GM10847 (cell line): ENCODE measurements around the gene OR11L1.

Experiments used
- POLR2A ChIP-seq: IDR thresholded peaks from 2 replicates; pipeline ENCODE4 v1.6.1; 2011; ENCODE audit not compliant: insufficient read length; ENCODE audit errors: extremely low read depth

The OR11L1 gene, protein sequence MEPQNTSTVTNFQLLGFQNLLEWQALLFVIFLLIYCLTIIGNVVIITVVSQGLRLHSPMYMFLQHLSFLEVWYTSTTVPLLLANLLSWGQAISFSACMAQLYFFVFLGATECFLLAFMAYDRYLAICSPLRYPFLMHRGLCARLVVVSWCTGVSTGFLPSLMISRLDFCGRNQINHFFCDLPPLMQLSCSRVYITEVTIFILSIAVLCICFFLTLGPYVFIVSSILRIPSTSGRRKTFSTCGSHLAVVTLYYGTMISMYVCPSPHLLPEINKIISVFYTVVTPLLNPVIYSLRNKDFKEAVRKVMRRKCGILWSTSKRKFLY

DNA sequence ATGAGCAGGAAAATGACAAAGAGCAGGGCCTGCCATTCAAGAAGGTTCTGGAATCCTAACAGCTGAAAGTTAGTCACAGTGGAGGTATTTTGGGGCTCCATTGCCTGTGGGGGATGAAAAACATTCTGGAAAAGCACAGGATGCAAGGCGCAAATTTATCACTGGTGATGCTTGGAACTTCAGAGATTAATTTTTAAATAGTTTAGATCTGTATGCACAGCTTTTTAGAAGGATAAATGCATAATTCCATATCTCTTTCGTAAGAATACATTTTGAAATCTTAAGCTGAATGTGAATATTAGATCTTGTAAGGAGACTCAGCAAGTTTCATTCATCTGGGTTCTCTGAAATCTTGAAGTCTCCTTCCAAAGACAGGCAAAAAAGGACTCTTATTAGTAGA, at the start of gene OR11L1:
Gene OR11L1 (minus strand): TSS at position 101 of the 400 bp plus-strand sequence. CDS start 0 bp downstream, at position 101.
- no peak for TF ChIP-seq POLR2A

DNA sequence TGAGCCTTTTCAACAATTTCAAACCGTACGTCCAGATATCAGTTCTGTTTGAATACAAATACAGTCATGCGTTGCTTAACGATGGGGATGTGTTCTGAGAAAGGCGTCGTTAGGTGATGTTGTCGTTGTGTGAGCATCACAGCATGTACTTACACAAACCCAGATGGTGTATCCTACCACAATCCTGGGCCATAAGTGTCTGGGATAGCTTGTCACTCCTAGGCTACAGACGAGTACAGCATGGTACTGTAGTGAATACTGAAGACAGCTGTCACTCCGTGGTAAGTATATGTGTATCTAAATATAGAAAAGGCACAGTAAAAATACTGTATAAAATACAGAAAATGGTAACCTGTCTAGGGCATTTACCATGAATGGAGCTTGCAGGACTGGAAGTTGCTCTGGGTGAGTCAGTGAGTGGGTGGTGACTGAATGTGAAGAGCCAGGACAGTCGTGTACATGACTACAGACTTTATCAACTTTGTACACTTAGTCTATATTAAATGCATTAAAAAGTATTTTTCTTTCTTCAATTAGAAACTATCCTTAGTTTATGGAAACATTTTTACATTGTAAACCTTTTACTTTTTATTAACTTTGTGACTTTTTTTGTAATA, 43.2 kb upstream of the OR11L1 start:
- TF ChIP-seq POLR2A = no peak

DNA sequence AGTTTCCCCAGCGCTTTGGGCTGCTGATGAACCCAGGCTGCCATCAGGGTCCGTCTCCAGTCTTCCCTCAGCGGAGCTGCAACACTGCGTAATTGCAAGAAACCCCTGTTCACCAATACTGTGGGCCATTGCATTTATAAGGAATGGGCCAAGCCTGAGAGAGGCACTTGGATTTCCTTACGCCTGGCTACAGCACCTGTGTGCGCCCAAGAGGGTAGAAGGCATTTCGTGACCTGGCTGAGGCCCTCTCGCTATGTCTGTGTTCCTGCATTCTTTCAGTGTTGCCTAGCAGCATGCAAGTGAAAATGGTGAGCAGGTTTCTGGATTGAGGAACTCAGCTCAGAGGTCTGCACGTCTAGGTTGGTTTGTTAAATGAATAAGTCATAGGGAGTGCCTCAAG, 41.6 kb upstream of the OR11L1 start:
- TF ChIP-seq POLR2A = no peak

DNA sequence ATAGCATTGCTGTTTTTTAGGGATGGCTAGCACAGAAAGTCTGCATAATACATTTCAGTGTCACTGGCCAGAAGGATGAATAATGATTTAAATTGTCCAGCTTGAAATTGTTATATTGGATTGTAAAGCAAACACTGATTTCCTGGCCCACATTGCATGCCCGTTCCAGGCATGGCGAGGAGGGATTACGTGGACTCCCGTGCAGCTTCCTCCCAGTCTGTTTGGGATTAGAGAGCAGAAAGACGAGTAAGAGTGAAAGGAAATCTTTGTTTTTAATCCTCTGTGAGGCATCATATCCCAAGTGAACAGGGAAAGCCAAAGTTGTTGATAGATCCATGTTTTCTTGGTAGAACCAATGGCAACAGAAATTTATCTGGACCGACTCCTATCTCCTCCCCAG, 23.7 kb upstream of the OR11L1 start:
- no peak for TF ChIP-seq POLR2A

DNA sequence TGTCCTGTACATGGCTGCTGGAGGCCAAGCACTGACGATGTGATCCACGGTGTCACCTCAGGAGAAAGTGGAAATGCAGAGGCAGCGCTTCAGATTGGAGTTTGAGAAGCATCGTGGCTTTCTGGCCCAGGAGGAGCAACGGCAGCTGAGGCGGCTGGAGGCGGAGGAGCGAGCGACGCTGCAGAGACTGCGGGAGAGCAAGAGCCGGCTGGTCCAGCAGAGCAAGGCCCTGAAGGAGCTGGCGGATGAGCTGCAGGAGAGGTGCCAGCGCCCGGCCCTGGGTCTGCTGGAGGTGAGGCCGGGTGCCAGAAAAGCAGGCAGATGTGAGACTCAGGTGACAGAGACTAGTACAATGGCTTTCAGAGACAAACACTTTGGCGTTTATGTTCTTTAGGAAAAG, 22.9 kb upstream of the OR11L1 start:
- TF ChIP-seq POLR2A = no peak

DNA sequence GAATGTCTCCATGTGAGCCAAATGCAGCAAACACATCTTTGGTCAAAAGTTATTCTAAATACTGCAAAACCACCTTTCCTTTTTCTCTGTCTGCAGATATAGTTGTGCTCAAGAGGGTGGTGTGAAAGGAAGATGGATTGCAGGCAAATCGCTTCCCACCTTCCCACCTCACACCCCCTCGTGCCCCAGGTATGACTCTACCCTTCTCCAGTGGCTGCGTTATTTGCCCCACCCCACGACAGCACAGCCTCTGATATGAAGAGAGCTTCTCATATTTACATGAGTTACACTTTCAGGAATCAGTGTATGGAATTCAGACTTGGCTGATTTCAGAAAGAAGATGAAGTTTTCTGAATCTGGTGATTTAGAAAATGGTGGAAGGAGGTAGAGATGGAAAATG, 21.1 kb upstream of the OR11L1 start:
- TF ChIP-seq POLR2A = no peak

DNA sequence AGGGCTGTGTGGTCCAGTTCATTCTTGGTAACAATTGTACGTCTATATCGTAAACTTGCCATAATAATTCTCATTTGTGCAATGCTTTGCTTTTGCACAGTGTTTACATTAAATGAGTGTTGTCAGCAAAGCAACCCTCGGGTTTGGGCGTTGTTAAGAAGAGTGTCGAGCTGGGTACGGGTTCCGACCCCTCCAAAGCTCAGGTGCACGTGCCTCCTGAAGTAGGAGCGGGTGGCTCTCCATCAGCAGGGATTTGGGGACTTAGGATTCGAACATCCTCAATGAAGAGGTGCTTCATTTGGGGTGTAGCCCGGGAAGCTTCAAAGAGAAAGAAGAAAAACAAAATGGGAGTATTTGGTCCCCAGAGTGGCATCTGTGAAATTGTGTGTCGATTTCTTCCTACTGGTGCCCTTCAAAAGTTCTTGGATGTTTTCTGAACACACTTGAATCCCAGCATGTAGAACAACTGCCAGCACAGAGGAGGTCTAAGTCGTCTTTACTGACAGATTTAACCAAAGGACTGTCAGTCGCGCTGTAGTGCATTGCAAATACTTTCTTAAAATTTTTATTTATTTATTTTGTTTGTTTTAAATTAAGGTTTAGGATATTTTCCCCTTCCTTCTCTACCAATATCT, 16.4 kb upstream of the OR11L1 start:
- TF ChIP-seq POLR2A = no peak

DNA sequence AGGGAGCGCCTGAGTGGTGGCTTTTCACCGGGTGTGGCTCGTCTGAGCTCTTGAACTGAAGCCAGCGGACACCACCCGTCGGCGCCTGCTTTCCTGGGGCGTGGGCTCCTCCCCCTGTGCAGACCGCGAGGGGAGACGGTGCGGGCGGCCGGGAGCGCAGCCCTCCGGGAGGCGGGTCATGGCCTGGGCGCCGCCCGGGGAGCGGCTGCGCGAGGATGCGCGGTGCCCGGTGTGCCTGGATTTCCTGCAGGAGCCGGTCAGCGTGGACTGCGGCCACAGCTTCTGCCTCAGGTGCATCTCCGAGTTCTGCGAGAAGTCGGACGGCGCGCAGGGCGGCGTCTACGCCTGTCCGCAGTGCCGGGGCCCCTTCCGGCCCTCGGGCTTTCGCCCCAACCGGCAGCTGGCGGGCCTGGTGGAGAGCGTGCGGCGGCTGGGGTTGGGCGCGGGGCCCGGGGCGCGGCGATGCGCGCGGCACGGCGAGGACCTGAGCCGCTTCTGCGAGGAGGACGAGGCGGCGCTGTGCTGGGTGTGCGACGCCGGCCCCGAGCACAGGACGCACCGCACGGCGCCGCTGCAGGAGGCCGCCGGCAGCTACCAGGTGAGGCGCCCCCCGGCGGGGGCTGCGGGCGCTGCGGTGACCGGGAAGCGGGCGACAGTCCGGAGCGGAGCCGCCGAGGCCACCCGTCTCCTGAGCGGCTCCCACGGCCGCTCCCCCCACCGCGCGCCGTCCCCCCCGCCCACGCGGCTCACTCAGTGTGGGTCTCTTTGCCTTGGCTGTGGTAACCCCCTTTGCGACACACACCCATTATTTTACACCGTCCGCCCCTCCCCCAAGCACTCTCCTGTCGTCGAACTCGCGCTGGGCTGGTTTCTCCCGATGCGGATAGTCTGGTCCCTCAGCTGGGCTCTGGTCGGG, 15.6 kb upstream of the OR11L1 start, which contains the start of gene TRIM58:
Gene TRIM58 (plus strand): TSS at position 119 of the 916 bp plus-strand sequence. CDS start 60 bp downstream, at position 179.
- TF ChIP-seq POLR2A = no peak

DNA sequence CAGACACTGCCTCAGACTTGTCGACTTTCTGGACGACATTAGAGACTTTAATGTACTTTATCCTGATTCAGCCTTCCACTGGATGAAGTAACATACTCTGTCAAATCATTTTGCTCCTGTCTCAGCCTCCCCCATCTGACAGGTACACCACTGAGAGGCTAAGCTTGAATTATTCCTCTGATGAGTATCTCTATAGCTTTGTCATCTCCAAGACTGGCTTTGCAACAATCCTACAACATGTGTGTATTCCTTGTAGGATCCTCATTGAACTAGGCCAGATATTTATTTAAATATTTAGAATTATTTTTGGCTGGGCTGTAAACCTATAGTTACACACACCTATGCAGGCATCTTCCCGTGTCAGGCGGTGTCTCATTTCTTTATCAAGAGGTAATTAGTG, 14.2 kb upstream of the OR11L1 start:
- no peak for TF ChIP-seq POLR2A

DNA sequence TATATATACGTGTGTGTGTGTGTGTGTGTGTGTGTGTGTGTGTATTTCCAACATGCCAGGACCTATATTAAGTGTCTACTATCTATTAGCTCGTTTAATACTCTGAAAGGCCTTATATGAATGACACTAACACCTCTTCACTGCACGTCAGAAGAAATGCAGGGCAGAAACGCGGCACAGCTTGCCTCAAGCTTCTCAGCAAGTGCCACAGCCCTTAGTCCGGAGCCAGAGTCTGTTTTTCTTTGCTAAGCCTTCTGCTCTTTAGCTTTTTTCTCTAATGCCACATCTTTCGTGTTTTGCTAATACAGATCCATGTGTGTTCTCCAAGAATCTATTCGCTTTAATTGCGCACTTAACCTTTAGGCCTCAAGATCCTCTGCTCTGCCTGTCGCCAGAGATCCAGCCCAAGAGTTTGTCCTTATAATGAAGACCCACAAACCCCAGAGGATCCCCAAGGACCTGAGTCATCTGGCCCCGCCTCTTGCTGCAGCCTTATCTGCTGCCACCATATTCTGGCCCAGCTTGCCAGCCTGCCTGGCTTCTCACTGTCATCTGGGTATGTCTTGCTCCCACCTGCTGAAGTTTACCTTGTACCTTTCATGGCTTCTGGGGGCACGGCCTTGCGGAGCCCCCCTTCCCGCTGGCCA, 13.3 kb upstream of the OR11L1 start:
- no peak for TF ChIP-seq POLR2A

DNA sequence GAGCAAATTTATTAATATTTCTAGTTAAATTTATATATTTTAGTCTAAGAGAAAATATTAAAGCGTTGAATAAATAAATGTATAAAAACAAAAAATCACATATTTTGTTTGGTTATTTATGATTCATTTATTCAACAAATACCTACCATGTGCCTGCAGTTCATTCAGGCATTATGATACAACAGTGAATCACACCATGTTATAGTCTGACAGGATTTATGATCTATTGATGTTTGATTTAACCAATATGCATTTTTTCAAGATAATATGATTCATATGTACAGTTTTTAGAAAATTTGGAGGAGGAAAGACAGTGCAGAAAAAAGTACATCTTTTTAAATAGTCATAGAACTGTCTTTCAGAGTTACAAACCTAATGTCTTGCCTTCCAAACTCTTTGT, 7.9 kb upstream of the OR11L1 start:
- no peak for TF ChIP-seq POLR2A

DNA sequence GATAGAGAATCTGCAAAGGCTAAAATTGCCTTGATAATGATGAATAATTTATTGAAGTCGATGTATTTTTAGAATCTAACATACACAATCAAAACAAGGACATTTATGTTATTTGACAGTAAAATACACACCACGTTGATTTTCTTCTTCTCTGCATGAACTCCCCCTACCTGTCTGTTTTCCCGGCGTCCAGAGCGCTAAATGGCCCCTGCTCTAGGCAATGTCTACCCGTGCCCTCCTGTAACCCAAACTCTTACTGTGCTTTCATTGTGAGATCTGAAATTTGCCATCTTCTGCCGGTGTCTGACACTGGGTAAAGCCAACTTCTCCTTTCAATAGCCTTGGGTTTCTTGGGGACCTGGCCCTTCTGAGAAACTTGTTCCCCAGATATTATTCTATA, 6.7 kb upstream of the OR11L1 start:
- TF ChIP-seq POLR2A = no peak

DNA sequence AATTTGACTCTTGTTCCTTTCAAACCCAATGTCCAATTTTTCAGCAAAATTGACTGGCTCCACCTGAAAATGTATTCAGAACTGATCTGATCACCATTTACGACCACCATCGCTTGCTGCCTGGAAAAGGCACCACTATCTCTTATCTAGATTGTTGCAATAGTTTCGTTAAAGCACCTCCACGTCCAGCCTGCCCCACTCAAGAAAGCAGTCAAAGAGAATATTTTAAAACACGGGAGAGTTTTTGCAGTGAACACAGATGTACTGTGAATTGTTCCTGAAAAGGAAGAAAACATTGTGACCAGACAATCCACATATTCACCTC, 4.0 kb upstream of the OR11L1 start:
- TF ChIP-seq POLR2A = no peak

DNA sequence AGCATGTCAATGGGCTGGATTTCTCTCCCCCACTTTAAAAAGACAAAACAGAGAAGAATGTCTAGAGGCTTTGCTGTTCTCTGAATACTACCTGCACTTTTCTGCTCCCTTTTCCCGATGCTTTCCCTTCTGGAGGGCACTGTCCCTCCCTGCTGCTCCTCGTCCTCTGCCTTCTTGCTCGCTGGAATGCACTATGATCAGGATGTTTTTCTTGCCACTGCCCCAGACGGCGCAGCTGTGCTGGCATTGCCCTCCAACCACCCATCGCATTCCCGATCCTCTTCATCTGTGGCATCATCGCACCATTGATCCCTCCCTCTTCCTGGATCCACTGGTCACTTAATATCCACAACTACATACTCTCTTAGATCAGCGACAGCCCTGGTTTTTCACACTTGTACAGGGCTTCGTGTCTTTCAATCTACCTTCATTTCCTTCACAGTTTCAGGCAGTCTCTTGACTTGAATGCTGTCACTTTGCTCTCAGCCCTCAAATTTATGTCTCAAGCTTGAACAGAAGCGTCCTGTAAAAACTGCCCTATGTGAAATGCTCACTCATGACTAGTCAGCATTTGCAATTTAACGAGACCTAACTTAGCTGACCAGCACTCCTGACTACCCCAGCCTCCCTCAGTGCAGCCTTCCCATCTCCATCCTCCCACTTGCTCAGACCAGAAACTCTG, 3.5 kb upstream of the OR11L1 start:
- TF ChIP-seq POLR2A = no peak
